ENCODE results near the gene FAM241B.

GRCh38 chr10:69642747-69643146, 12.7 kb downstream of the FAM241B start:
- TF ChIP-seq CTCF (conservative IDR thresholded peaks at IDR 0.05) (no peak), ZFX (IDR thresholded peaks at IDR 0.05) (no peak)
